ENCODE data around the gene CHMP3. TPM values are rescaled to one million over a fixed set of nuclear protein-coding genes. Genes with fewer than 3 reads are reported as not detected.
"Not testable (repeated sequence)": the region's sequence is repeated elsewhere in the genome, so short reads cannot be mapped to it uniquely, and the experiment has no call there.

CHMP3 gene
- total RNA-seq, 1 donor from 2014 or later: 70.5 TPM

DNA sequence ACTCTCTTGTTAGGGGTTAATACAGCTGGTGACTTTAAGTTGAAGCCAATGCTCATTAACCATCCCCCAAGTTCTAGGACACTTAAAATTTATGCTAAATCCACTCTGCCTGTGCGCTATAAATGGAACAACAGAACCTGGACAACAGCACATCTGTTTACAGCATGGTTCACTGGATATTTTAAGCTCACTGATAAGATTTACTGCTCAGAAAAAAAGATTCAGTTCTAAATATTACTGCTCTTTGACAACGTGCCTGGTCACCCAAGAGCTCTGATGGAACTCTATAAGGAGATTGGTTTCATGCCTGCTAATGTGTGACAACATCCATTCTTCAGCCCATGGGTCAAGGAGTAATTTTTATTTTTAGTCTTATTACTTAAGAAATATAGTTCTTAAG, 32.9 kb upstream of the CHMP3 start:
- Mint-ChIP-seq H3K36me3 (ENCODE audit: low read depth, unreplicated experiment) (no peaks in the 10 kb centered on the region), H3K9me3 (ENCODE audit: unreplicated experiment) (no peaks in the 10 kb centered on the region), H3K27ac (ENCODE audit: unreplicated experiment) (no peak overlapping the region), H3K27me3 (ENCODE audit: unreplicated experiment) (peaks cover 4% of the 10 kb centered on the region), H3K4me1 (ENCODE audit: unreplicated experiment) (no peaks in the 10 kb centered on the region), H3K4me3 (ENCODE audit: unreplicated experiment) (no peak overlapping the region)
- DNase-seq (ENCODE audit: low spot score): no peak
- TF ChIP-seq, protein P1, sequence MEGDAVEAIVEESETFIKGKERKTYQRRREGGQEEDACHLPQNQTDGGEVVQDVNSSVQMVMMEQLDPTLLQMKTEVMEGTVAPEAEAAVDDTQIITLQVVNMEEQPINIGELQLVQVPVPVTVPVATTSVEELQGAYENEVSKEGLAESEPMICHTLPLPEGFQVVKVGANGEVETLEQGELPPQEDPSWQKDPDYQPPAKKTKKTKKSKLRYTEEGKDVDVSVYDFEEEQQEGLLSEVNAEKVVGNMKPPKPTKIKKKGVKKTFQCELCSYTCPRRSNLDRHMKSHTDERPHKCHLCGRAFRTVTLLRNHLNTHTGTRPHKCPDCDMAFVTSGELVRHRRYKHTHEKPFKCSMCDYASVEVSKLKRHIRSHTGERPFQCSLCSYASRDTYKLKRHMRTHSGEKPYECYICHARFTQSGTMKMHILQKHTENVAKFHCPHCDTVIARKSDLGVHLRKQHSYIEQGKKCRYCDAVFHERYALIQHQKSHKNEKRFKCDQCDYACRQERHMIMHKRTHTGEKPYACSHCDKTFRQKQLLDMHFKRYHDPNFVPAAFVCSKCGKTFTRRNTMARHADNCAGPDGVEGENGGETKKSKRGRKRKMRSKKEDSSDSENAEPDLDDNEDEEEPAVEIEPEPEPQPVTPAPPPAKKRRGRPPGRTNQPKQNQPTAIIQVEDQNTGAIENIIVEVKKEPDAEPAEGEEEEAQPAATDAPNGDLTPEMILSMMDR (IDR thresholded peaks at IDR 0.05; ENCODE audit: unreplicated experiment): no peak

- Mint-ChIP-seq H3K27ac (ENCODE audit: unreplicated experiment) (no peak overlapping the region), H3K27me3 (ENCODE audit: unreplicated experiment) (peaks cover 2% of the 10 kb centered on the region), H3K36me3 (ENCODE audit: low read depth, unreplicated experiment) (no peaks in the 10 kb centered on the region), H3K4me1 (ENCODE audit: unreplicated experiment) (no peaks in the 10 kb centered on the region), H3K9me3 (ENCODE audit: unreplicated experiment) (no peaks in the 10 kb centered on the region), H3K4me3 (ENCODE audit: unreplicated experiment) (no peak overlapping the region)
- TF ChIP-seq, protein P1 (IDR thresholded peaks at IDR 0.05; ENCODE audit: unreplicated experiment): no peak
- DNase-seq (ENCODE audit: low spot score): no peak
Observed at GRCh38 chr2:86593266-86593665, 30.0 kb upstream of the CHMP3 start.

DNA sequence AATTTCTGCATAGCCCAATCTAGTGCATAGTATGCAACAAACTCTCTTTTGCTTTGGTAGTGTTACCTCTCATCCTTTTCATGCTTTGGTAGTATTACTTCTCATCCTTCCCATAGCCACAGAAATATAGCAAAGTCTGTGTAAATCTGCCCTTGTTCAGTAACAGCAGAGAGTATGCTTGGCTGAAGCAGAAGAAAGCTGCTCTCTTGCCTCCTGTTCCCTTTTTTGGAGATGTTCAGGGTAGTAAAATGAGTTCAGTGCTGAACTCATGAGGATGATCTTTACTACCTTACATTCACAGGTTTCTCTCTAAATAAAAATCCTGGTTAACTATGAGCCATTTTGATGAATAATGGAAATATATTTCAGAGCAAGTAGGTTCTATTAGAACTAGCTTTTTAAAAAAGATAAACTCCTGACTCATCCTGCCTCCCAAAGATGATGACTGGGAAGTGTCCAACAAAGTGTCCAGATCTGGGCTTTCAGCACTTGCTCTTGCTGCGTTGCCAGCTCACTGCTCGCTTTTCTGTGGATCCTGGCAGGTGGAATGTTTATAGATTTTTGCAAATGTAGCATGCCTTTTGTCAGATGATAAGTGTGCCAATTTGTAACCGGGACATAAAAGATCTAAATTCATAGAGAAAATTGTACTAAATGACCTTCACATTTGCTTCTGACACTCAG, 29.4 kb upstream of the CHMP3 start:
- Mint-ChIP-seq H3K4me3 (ENCODE audit: unreplicated experiment) (no peak overlapping the region), H3K36me3 (ENCODE audit: low read depth, unreplicated experiment) (no peaks in the 10 kb centered on the region), H3K27ac (ENCODE audit: unreplicated experiment) (no peak overlapping the region), H3K27me3 (ENCODE audit: unreplicated experiment) (peaks cover 2% of the 10 kb centered on the region), H3K9me3 (ENCODE audit: unreplicated experiment) (no peaks in the 10 kb centered on the region), H3K4me1 (ENCODE audit: unreplicated experiment) (no peaks in the 10 kb centered on the region)
- no peak for DNase-seq (ENCODE audit: low spot score)
- TF ChIP-seq, protein P1 (IDR thresholded peaks at IDR 0.05; ENCODE audit: unreplicated experiment): no peak

GRCh38 chr2:86589701-86590100, 26.5 kb upstream of the CHMP3 start:
- H3K27me3 Mint-ChIP-seq (ENCODE audit: unreplicated experiment); H3K9me3 Mint-ChIP-seq (ENCODE audit: unreplicated experiment); H3K27ac Mint-ChIP-seq (ENCODE audit: unreplicated experiment); H3K4me1 Mint-ChIP-seq (ENCODE audit: unreplicated experiment); H3K4me3 Mint-ChIP-seq (ENCODE audit: unreplicated experiment); H3K36me3 Mint-ChIP-seq (ENCODE audit: low read depth, unreplicated experiment); DNase-seq (ENCODE audit: low spot score): not testable (repeated sequence)

- no peaks in the 10 kb centered on the region for H3K27me3 Mint-ChIP-seq (ENCODE audit: unreplicated experiment)
- H3K9me3 Mint-ChIP-seq (ENCODE audit: unreplicated experiment): no peaks in the 10 kb centered on the region
- DNase-seq (ENCODE audit: low spot score): no peak
- TF ChIP-seq, protein P1 (IDR thresholded peaks at IDR 0.05; ENCODE audit: unreplicated experiment): no peak
- peak overlapping the region; percentile 72 for H3K27ac Mint-ChIP-seq (ENCODE audit: unreplicated experiment)
- peaks cover 6% of the 10 kb centered on the region for H3K4me1 Mint-ChIP-seq (ENCODE audit: unreplicated experiment)
- no peaks in the 10 kb centered on the region for H3K36me3 Mint-ChIP-seq (ENCODE audit: low read depth, unreplicated experiment)
- no peak overlapping the region for H3K4me3 Mint-ChIP-seq (ENCODE audit: unreplicated experiment)
Observed at GRCh38 chr2:86584151-86584913, 21.1 kb upstream of the CHMP3 start.
